Adrenal gland (tissue), 5 donors: Measurements from ENCODE around the gene GLCCI1.

ENCODE experiments used
- POLR2A ChIP-seq, 2 donors: fragments of 450-650 bp; IDR thresholded peaks; one replicate each; pipeline ENCODE4 v1.6.1; 2017; ENCODE audit warnings: antibody characterized with exemption in 2 of 2, mild to moderate bottlenecking in 2 of 2, moderate library complexity in 1 of 2
- TF ChIP-seq, protein P1 (sequence below), 6 experiments: fragments of 450-650 bp in 4 of 6; fragments of 200-600 bp in 2 of 6; sonication (generic) in 1 of 6; IDR thresholded peaks; 1 replicate in 5 of 6; 2 replicates in 1 of 6; pipeline versions ENCODE4 v1.5.1 to v1.8.0; 2016 to 2021; ENCODE audit warnings: antibody characterized with exemption in 6 of 6, mild to moderate bottlenecking in 2 of 6, moderate library complexity in 1 of 6
- donor health status: DM: no; HTN: no; CAD: no.

DNA sequence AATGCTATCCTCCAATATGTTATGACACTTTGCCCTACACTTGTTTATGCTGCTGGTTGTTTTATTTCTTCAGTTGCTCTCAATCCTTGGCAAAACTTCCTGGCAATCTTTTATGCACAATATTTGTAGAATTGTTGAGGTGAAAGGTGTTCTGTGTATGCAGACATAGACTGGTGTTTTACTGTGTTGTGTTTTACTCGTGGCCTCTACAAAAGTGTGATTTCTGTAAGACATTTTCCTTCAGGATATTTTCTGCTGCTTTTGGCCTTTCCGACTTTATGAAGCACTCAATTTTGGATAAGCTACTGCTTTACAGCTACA, 21.8 kb downstream of the GLCCI1 start:
- no peak for TF ChIP-seq POLR2A (IDR thresholded peaks at IDR 0.05)
- TF ChIP-seq, protein P1, sequence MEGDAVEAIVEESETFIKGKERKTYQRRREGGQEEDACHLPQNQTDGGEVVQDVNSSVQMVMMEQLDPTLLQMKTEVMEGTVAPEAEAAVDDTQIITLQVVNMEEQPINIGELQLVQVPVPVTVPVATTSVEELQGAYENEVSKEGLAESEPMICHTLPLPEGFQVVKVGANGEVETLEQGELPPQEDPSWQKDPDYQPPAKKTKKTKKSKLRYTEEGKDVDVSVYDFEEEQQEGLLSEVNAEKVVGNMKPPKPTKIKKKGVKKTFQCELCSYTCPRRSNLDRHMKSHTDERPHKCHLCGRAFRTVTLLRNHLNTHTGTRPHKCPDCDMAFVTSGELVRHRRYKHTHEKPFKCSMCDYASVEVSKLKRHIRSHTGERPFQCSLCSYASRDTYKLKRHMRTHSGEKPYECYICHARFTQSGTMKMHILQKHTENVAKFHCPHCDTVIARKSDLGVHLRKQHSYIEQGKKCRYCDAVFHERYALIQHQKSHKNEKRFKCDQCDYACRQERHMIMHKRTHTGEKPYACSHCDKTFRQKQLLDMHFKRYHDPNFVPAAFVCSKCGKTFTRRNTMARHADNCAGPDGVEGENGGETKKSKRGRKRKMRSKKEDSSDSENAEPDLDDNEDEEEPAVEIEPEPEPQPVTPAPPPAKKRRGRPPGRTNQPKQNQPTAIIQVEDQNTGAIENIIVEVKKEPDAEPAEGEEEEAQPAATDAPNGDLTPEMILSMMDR (IDR thresholded peaks at IDR 0.05): no peak
